ENCODE measurements around the gene BRAF. TPM values are rescaled to one million over a fixed set of nuclear protein-coding genes. Genes with fewer than 3 reads are reported as not detected.

The BRAF gene
- total and polyA plus RNA-seq, 2 donors (not counting 3 experiments of a cell fraction or from before 2014, with no cell fraction given) = 6.6 to 26.2 TPM

GRCh38 chr7:140688341-140688740, 236.4 kb downstream of the BRAF start:
- CTCF ChIA-PET = no interaction called here
- H4K20me1 ChIP-seq (replicated peaks; ENCODE audit: control insufficient read depth, extremely low read depth, insufficient read depth, low read length) = no peaks in the 10 kb centered on the region
- no peaks in the 10 kb centered on the region for H3K9me1 ChIP-seq (replicated peaks; ENCODE audit: control insufficient read depth, extremely low read depth, insufficient read depth, low read length)
- intact Hi-C loops (cut with micrococcal nuclease) = no loop called here
- dilution Hi-C loops (cut with MboI; ENCODE audit: extremely low pct_ligation_motif_present, low sequenced_read_pairs) = no loop called here
- H3K4me3 ChIP-seq (replicated peaks in 1 of 3; ENCODE audit: insufficient read depth in 1 of 3, low read depth in 1 of 3, low read length in 3 of 3) = no peak overlapping the region
- peaks cover 0 to 5% of the 10 kb centered on the region in 2 experiments for H3K36me3 ChIP-seq (ENCODE audit: control insufficient read depth in 2 of 2, extremely low read depth in 1 of 2, insufficient read depth in 2 of 2, low read length in 2 of 2)
- TF ChIP-seq MAX (IDR thresholded peaks at IDR 0.05; ENCODE audit: insufficient read depth, insufficient read length) (no peak), POLR2A (IDR thresholded peaks at IDR 0.05; ENCODE audit: low read depth, low read length) (no peak), GATA2 (IDR thresholded peaks at IDR 0.05; ENCODE audit: insufficient read depth, insufficient read length, low read depth, low read length) (no peak), FOS (IDR thresholded peaks at IDR 0.05; ENCODE audit: borderline replicate concordance, insufficient read depth, low read length) (no peak), MYC (IDR thresholded peaks at IDR 0.05; ENCODE audit: low read depth, low read length) (no peak), JUN (IDR thresholded peaks at IDR 0.05; ENCODE audit: borderline replicate concordance, insufficient read depth, insufficient read length, low read depth) (no peak), POLR2AphosphoS5 (IDR thresholded peaks at IDR 0.05; ENCODE audit: insufficient read depth, low read depth, low read length) (no peak), EZH2 (IDR thresholded peaks at IDR 0.05; ENCODE audit: borderline replicate concordance, low read depth, low read length, severe bottlenecking) (no peak), CTCF (IDR thresholded peaks at IDR 0.05; ENCODE audit: extremely low read depth in 1 of 2, insufficient read depth in 1 of 2, low read depth in 1 of 2, low read length in 2 of 2) (no peak)
- H3K4me2 ChIP-seq (ENCODE audit: insufficient read depth, low read length) = no peak overlapping the region
- BruUV-seq (replicated peaks) = no TSS peak
- no peak overlapping the region for H3K9ac ChIP-seq (replicated peaks; ENCODE audit: extremely low read depth, insufficient read depth, low read length)
- FAIRE-seq = no peak
- no peaks in the 10 kb centered on the region for H3K79me2 ChIP-seq (ENCODE audit: control insufficient read depth, insufficient read depth, low read length)
- no peak overlapping the region for H3K27ac ChIP-seq (ENCODE audit: insufficient read depth, low read depth, low read length)
- H2AFZ ChIP-seq (ENCODE audit: low read depth, low read length) = no peak overlapping the region
- no peaks in the 10 kb centered on the region for H3K4me1 ChIP-seq (ENCODE audit: control insufficient read depth, extremely low read depth, insufficient read depth, low read length)
- POLR2A ChIA-PET = no interaction called here
- H3K27me3 ChIP-seq (ENCODE audit: control insufficient read depth in 2 of 2, insufficient read depth in 2 of 2, low read length in 2 of 2) = no peaks in the 10 kb centered on the region
- H3K9me3 ChIP-seq (replicated peaks; ENCODE audit: control insufficient read depth, insufficient read depth, low read length) = no peaks in the 10 kb centered on the region
- DNase-seq (ENCODE audit: low read depth, low spot score) = no peak

Data from endothelial cell of umbilical vein (primary cell).